GM13977 (cell line): ENCODE results near the gene DMXL1.
"Not testable (repeated sequence)": the region's sequence is repeated elsewhere in the genome, so short reads cannot be mapped to it uniquely, and the experiment has no call there.

ENCODE experiments used
- DNase-seq: peaks from one replicate; pipeline ENCODE4 v3.0.0; 2012; ENCODE audit warnings: low spot score
- in situ Hi-C: fragments of 300-500 bp; cut with MboI; formaldehyde crosslinking; loops from one replicate; pipeline ENCODE4 v1.12.0; 2022; ENCODE audit warnings: low sequenced_read_pairs, low pct_unique_long_range_greater_than_20kb, mixed read lengths, inconsistent platforms; ENCODE audit not compliant: unreplicated experiment
- TF ChIP-seq, protein P1 (sequence below): IDR thresholded peaks from 2 replicates; pipeline ENCODE4 v1.5.1; 2012; ENCODE audit warnings: mild to moderate bottlenecking, control low read depth; ENCODE audit not compliant: insufficient read depth; ENCODE audit errors: extremely low read depth, missing control alignments

The DMXL1 gene

DNA sequence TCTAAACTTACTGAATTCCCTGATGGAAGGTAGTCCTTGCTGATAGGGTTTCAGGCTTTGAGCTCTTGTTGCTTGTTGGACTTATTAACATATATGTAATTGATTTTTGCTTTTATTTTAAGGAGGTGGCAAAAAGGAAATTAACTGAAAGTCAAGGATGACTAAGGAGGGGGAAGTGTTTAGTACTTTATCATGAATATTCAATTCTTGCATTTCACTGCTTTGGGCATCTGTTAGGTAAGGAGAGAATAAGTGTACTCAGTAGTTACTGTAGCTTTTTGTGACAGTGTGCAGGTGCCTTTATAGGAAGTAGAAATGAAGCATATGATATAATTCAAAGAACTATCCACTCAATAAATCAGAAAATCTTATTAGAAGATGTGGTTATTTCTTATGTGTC lies 47.1 kb downstream of the DMXL1 start:
- in situ Hi-C loops, result no loop called here
- TF ChIP-seq, protein P1, sequence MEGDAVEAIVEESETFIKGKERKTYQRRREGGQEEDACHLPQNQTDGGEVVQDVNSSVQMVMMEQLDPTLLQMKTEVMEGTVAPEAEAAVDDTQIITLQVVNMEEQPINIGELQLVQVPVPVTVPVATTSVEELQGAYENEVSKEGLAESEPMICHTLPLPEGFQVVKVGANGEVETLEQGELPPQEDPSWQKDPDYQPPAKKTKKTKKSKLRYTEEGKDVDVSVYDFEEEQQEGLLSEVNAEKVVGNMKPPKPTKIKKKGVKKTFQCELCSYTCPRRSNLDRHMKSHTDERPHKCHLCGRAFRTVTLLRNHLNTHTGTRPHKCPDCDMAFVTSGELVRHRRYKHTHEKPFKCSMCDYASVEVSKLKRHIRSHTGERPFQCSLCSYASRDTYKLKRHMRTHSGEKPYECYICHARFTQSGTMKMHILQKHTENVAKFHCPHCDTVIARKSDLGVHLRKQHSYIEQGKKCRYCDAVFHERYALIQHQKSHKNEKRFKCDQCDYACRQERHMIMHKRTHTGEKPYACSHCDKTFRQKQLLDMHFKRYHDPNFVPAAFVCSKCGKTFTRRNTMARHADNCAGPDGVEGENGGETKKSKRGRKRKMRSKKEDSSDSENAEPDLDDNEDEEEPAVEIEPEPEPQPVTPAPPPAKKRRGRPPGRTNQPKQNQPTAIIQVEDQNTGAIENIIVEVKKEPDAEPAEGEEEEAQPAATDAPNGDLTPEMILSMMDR, result no peak
- DNase-seq, result no peak

DNA sequence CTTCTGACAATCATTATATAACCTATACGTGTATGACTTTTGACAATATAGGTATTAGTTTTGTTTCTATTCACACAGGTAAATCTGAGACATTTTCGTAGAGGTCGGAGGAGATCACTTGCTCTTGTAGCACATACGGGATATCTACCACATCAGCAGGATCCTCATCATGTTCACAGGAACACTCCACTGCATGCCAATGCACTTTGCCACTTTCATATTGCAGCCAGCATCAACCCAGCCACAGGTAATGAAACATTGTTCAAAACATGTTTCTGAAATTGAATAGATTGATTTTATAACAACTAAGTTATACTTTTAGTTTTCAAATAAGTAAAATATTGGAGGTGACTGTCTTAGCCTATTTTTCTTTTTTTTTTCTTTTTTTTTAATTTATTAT lies 50.0 kb downstream of the DMXL1 start:
- TF ChIP-seq, protein P1, result no peak
- in situ Hi-C loops, result no loop called here
- no peak for DNase-seq

DNA sequence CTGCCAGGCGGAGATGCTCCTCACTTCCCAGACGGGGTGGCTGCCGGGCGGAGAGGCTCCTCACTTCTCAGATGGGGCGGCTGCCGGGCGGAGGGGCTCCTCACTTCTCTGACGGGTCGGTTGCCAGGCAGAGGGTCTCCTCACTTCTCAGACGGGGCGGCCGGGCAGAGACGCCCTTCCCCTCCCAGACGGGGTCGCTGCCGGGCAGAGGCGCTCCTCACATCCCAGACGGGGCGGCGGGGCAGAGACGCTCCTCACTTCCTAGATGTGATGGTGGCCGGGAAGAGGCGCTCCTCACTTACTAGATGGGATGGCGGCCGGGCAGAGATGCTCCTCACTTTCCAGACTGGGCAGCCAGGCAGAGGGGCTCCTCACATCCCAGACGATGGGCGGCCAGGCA lies 51.6 kb downstream of the DMXL1 start:
- DNase-seq, in situ Hi-C loops: not testable (repeated sequence)

DNA sequence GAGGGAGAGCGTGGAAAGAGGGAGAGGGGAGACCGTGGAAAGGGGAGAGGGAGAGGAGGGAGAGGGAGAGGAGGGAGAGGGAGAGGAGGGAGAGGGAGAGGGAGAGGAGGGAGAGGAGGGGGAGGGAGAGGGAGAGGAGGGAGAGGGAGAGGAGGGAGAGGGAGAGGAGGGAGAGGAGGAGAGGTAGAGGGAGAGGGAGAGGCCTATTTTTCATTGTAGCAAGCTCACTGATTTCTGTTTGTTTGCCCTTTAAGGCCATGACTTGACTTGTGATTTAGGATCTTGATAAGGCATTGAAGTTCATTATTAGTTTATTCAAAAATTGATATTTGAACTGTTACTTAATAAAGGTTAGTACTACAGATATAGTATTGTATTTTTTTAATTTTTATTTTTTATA lies 52.4 kb downstream of the DMXL1 start:
- no peak for DNase-seq
- in situ Hi-C loops, result no loop called here
- TF ChIP-seq, protein P1, result no peak

- TF ChIP-seq, protein P1, result no peak
- no peak for DNase-seq
- in situ Hi-C loops, result no loop called here
Measured at GRCh38 chr5:119129770-119130169, 58.9 kb downstream of the DMXL1 start.

GRCh38 chr5:119131530-119132304 lies 60.8 kb downstream of the DMXL1 start:
- TF ChIP-seq, protein P1, result no peak
- in situ Hi-C loops, result no loop called here

GRCh38 chr5:119135743-119136142 lies 64.9 kb downstream of the DMXL1 start:
- in situ Hi-C loops, result not testable (repeated sequence)

More at GRCh38 chr5:119131530-119132304, 60.8 kb downstream of the DMXL1 start:
- DNase-seq, result no peak

More at GRCh38 chr5:119135743-119136142, 64.9 kb downstream of the DMXL1 start:
- not testable (repeated sequence) for DNase-seq
